LNCaP clone FGC (cell line): Measurements from ENCODE around the gene TMEM145.

Experiments used
- DNase-seq: peaks from one replicate; pipeline ENCODE4 v3.0.0-alpha.2; 2011; ENCODE audit warnings: low read depth
- H3K4me3 ChIP-seq: 2 replicates; pipeline ENCODE4 v1.5.1; 2011; ENCODE audit warnings: mild to moderate bottlenecking, low read depth, low read length, control low read depth
- TF ChIP-seq, protein P1 (sequence below): IDR thresholded peaks from 2 replicates; pipeline ENCODE4 v1.5.1; 2012; ENCODE audit warnings: mild to moderate bottlenecking; ENCODE audit not compliant: control insufficient read depth, insufficient read depth; ENCODE audit errors: extremely low read depth

The TMEM145 gene

DNA sequence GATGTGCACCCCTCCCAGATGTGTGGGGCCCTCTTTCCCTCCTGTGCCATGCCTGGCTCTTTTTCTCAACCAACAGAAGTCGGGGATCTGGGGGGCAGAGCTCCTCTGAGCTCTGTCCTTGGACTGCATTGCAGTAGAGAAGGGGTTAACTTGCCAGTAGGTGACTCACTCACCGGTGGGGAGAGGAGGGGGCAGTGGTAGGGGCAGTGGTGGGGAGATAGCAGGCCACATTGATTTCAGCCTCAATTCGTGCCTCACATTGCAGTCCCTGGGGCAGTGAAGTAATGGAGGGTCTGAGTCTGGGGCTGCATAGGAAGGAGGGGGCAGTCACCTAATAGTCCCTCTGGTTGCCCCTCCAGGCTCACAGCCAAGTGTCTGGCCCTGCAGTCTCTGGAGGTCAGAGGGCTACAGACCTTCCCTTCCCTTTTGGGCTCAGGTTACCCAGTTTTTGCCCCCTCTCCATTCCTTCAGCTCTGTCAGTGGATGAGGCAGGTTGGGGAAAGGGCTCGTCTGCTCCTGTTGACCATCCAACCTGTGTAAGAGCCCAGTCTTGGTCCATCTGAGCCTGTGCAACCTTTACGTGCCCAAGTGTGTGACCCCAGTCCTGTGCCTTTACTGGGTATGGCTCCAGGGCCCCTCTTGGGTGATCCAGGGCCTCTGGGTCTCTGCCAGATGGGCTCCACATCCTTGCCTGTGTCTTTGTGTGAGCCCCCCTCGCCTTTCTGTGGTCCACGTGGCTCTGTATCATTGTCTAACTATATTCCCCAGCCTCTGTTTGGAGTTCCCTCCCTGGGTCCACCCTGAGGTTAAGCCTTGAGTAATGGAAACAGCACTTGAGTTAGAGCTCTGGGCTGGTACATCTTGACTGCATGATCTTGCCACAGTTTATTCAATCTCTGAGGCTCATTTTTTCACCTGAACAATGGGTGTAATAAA is 31.0 kb upstream of the TMEM145 start:
- TF ChIP-seq, protein P1, sequence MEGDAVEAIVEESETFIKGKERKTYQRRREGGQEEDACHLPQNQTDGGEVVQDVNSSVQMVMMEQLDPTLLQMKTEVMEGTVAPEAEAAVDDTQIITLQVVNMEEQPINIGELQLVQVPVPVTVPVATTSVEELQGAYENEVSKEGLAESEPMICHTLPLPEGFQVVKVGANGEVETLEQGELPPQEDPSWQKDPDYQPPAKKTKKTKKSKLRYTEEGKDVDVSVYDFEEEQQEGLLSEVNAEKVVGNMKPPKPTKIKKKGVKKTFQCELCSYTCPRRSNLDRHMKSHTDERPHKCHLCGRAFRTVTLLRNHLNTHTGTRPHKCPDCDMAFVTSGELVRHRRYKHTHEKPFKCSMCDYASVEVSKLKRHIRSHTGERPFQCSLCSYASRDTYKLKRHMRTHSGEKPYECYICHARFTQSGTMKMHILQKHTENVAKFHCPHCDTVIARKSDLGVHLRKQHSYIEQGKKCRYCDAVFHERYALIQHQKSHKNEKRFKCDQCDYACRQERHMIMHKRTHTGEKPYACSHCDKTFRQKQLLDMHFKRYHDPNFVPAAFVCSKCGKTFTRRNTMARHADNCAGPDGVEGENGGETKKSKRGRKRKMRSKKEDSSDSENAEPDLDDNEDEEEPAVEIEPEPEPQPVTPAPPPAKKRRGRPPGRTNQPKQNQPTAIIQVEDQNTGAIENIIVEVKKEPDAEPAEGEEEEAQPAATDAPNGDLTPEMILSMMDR: no peak
- no peak for DNase-seq
- no peak overlapping the region for H3K4me3 ChIP-seq

DNA sequence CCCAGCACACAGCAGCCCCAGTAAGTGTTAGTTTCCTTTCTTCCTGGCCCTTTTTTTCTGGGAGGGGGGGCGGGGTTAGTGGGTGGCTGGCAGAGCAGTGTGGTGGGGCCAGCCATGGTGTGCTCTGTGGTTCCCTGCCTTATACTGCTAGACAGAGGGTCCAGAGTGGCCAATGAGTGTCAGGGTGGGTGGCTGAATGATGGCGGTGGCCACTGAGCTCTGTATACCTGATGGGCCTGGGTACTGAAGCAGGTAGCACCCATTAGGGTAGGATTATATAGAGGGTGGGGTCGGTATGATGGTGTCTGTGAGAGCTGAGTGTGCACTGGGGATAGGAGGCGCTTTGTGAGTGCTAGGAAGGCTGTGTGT is 30.3 kb upstream of the TMEM145 start:
- TF ChIP-seq, protein P1: no peak
- no peak for DNase-seq
- no peak overlapping the region for H3K4me3 ChIP-seq

DNA sequence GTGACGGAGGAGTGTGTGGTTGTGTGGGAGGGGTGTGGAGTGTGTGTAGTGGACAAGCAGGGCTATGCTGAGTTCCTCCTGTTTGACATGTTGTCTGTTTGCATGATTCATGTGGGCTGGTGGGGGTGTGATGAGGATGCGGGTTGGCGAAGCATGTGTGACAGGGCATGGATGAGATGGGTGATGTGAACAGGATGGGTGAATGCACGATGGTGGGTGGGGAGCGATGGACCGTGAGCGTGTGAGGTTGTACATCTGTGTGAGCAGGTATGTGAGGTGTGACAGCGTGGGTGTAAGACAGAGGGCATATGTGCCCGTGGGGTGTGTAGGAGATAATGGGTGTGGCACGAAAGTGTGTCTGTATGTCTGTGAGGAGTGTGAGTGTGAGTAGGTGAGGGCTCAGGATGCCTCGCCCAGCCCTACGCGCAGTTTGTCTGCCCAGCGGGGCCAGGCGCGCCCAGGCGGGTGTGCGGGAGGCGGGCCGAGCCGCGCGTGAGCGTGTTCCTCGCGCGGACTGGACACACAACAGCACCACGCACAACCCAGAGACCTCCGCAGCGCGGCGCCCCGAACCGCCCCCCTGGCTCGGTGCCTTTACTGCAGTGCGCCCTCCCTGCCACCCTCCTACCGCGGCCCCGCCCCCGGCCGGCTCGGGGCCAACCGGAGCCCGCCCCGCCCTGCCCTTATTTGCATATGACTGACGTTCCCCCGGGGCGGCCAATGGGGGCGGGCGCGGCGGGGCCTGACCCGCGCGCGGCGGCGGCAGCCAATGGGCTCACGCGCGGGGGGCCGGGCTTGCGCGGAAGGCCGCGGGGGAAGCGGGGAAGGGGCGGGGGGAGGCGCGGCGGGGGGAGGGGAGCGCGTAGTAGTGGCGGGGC is 29.7 kb upstream of the TMEM145 start:
- TF ChIP-seq, protein P1: no peak
- peak overlapping the region; percentile 44 for H3K4me3 ChIP-seq
- no peak for DNase-seq

DNA sequence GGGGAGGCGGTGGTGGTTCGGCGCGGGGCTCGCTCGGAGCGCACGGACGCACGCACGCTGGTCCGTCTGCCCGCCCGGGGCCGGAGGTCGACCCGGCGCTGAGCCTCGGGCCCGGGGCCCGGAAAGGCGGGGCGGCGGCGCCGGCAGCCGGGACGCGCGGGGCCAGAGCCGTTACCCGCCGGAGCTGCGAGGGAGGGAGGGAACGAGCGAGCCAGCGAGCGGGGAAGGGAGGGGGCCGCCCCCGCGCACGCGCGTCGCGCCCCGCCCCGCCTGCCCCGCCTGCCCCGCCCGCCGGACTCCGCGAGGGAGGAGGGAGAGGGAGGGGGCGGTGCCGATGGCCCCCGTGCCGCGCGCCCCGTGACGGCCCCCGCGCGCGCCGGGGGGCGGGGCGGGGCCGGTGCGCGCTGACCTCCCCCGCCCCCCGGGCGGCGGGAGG is 29.0 kb upstream of the TMEM145 start:
- TF ChIP-seq, protein P1: no peak
- H3K4me3 ChIP-seq: no peak overlapping the region

DNA sequence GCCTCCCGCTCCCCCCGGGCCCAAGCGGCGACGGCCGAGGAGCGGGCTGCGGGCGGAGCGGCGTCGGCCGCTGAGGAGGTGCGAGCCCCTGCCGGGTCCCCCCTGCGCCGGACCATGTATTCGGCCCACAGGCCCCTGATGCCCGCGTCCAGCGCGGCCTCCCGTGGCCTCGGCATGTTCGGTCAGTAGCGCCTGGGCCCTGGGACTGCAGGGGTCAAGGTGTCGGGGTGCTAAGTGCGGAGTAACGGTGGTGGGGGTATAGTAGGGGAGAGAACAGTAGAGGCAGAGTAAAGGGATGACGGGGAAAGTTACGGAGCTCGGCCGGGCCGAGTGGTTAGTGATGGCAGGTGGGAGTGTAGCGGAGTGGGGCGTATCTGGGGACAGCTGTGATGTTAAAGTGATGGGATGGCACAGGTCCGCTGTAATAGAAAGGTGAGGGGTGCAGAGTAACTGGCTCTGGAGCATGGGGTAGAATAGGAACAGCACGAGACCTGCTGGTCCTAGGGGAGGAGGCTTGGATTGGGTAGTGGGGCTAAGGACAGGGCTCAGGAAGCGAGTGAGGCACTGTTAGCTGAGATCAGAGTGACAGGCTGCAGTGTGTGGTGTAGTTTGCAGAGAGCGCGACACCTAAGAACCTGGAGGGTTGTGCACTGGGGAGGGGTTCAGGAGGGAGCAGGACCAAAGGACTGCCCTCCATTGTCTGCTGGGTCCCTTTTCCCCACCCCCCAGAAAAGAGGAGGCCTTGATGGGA is 28.3 kb upstream of the TMEM145 start:
- peak overlapping the region; percentile 57 for H3K4me3 ChIP-seq
- DNase-seq: no peak
- TF ChIP-seq, protein P1: no peak

More for the DNA sequence above, 29.0 kb upstream of the TMEM145 start:
- no peak for DNase-seq

DNA sequence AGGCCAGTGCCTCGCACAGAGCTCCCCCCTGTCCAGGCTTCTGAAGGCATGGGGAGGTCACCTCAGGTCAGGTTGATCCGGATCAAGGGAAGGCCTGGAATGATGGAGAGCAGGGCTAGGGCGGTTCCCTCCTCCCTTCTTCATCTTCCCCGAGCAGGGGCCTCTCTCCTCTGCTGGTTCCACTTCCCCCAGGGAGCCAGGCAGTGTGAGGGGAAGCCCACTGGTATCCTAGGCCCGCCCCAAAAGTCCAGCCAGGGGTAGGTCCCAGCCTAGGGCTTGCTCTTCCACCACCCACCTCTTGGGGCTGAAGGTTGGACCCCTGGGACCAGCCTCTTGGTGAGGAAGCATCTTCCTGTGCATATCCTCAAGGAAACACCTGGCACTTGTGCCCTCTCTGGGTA is 27.6 kb upstream of the TMEM145 start:
- TF ChIP-seq, protein P1: no peak
- no peak for DNase-seq
- peak overlapping the region; percentile 57; the same call in 1 of the 2 replicates for H3K4me3 ChIP-seq
